Coronary artery (tissue), 2 donors: ENCODE measurements around the gene SPDYE3.
"Not testable (repeated sequence)": the region's sequence is repeated elsewhere in the genome, so short reads cannot be mapped to it uniquely, and the experiment has no call there.

Source experiments
- DNase-seq: peaks from one replicate; pipeline ENCODE4 v3.0.0-alpha.2; 2017; ENCODE audit warnings: low spot score
- H3K27ac ChIP-seq, 2 donors: fragments of 200-600 bp; sonication (generic); one replicate each; pipeline ENCODE4 v1.5.1; 2016 to 2019
- H3K4me3 ChIP-seq: fragments of 200-600 bp; sonication (generic); 2 replicates; pipeline ENCODE4 v1.5.1; 2016; ENCODE audit warnings: mild to moderate bottlenecking, moderate library complexity
- CTCF ChIP-seq: fragments of 200-600 bp; sonication (generic); IDR thresholded peaks from one replicate; pipeline ENCODE4 v1.5.1; 2019; ENCODE audit warnings: antibody characterized with exemption

SPDYE3 gene

GRCh38 chr7:100357131-100357561, 49.6 kb downstream of the SPDYE3 start:
- no peak overlapping the region for H3K27ac ChIP-seq
- no peak for TF ChIP-seq CTCF
- DNase-seq = no peak
- no peak overlapping the region for H3K4me3 ChIP-seq

DNA sequence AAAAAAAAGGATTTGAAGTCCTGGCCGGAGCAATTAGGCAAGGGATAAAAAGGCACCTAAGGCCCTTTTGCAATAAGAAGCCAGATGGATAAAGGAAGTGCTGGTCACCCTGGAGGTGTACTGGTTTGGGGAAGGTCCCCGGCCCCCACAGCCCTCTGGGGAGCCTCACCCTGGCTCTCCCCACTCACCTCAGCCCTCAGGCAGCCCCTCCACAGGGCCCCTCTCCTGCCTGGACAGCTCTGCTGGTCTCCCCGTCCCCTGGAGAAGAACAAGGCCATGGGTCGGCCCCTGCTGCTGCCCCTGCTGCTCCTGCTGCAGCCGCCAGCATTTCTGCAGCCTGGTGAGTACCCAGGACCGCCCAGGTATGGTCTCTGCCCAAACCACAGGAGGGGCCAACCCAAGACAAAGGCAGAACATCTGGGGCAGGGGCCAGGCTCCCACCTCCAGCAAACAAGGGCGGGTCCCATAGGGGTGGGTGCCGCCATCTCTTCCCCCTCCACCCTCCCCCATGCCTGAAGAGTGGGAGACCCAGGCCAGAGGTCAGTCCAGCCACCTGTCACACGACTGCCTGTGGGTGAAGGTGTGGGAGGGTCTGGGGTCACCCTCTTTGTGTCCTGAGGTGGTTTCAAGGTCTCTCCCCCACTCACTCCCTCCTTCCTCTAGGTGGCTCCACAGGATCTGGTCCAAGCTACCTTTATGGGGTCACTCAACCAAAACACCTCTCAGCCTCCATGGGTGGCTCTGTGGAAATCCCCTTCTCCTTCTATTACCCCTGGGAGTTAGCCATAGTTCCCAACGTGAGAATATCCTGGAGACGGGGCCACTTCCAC, 50.7 kb downstream of the SPDYE3 start, which contains the start of gene PILRB:
Gene PILRB (plus strand): TSS at position 91 of the 830 bp plus-strand sequence. CDS start 186 bp downstream, at position 277.
- Histone ChIP-seq H3K27ac (no peak within 1 kb of the TSS), H3K4me3 (no peak within 1 kb of the TSS)
- DNase-seq = no peak
- no peak for TF ChIP-seq CTCF

DNA sequence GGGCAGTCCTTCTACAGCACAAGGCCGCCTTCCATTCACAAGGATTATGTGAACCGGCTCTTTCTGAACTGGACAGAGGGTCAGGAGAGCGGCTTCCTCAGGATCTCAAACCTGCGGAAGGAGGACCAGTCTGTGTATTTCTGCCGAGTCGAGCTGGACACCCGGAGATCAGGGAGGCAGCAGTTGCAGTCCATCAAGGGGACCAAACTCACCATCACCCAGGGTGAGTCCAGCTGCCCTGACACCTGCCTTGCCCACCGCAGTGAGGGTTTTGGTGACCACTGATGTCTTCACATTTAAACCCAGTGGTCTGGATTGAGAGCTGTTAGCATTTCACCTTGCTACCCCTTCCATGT, 51.3 kb downstream of the SPDYE3 start:
- no peak overlapping the region for H3K27ac ChIP-seq
- no peak overlapping the region for H3K4me3 ChIP-seq
- DNase-seq = no peak
- TF ChIP-seq CTCF = no peak

DNA sequence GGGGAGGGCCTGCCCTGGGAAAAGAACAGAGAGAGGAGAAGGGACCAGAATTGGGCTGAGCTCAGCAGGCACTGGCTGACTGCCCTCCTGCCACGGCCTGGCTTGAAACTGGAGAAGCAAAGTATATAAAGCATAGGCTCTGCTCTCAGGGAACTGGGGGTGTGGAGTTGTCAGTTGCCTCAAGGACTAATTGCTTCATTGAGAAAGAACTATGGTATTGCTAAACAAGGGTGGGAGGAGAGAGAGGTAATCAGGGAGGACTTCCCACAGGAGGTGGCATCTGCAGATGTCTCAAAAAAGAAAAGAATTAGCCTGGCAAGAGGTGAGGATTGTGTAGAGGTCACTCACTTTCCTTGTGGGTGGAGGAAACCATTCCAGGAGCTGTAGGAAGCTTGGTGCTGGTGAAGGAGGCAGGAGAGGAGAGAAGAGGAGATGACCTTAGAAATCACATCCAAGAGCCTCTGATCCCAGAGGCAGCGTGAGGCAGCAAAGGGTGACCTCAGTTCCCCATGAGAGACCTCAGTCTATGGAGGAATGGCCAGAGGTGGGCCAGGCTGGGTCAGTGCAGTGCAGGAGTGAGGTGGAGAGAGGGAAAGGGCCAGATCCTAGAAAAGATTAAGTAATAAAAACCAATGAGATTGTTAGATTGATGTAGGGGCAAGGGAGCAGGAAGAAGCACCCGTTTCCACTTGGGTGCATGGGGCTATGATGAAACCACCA, 52.8 kb downstream of the SPDYE3 start:
- no peak for DNase-seq
- Histone ChIP-seq H3K4me3 (no peak overlapping the region), H3K27ac (no peak overlapping the region)
- no peak for TF ChIP-seq CTCF

DNA sequence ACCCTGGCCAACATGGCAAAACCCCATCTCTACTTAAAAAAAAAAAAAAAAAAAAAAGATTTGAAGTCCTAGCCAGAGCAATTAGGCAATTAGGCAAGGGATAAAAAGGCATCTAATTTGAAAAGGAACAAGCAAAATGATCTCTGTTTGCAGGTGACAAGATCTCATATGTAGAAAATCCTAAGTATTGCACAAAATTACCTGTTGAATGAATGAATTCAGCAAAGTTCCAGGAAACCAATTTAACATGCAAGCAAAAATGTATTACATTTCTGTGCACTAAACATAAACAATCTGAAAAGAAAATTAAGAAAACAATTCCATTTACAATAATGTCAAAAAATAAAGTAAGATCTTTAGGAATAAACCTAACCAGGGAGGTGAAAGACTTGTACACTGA, 55.6 kb downstream of the SPDYE3 start:
- H3K27ac ChIP-seq = no peak overlapping the region
- H3K4me3 ChIP-seq = no peak overlapping the region
- no peak for TF ChIP-seq CTCF
- no peak for DNase-seq

DNA sequence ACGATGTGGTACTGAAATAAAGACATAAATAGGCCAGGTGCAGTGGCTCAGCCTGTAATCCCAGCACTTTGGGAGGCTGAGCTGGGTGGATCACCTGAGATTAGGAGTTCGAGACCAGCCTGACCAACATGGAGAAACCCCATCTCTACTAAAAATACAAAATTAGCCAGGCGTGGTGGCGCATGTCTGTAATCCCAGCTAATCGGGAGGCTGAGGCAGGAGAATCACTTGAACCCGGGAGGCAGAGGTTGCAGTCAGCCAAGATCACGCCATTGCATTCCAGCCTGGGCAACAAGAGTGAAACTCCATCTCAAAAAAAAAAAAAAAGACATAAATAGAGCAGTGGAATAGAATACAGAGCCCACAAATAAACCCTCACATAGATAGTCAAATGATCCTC, 56.3 kb downstream of the SPDYE3 start:
- DNase-seq, H3K27ac ChIP-seq, H3K4me3 ChIP-seq: not testable (repeated sequence)

- no peak for DNase-seq
- H3K4me3 ChIP-seq = no peak overlapping the region
- TF ChIP-seq CTCF = no peak
- H3K27ac ChIP-seq = no peak overlapping the region
Measured at GRCh38 chr7:100364480-100364879, 57.0 kb downstream of the SPDYE3 start.

GRCh38 chr7:100365998-100366367, 58.5 kb downstream of the SPDYE3 start:
- not testable (repeated sequence) for DNase-seq, H3K4me3 ChIP-seq, H3K27ac ChIP-seq
